ENCODE data around the gene BAIAP2.

GRCh38 chr17:81134064-81134781 is 99.3 kb downstream of the BAIAP2 start:
- TF ChIP-seq CTCF (conservative IDR thresholded peaks at IDR 0.05; ENCODE audit: low read length) (no peak), EZH2phosphoT487 (IDR thresholded peaks at IDR 0.05; ENCODE audit: borderline replicate concordance) (no peak)

Measured in Loucy (cell line).